Measurements from ENCODE around the gene DSN1.

The DSN1 gene

DNA sequence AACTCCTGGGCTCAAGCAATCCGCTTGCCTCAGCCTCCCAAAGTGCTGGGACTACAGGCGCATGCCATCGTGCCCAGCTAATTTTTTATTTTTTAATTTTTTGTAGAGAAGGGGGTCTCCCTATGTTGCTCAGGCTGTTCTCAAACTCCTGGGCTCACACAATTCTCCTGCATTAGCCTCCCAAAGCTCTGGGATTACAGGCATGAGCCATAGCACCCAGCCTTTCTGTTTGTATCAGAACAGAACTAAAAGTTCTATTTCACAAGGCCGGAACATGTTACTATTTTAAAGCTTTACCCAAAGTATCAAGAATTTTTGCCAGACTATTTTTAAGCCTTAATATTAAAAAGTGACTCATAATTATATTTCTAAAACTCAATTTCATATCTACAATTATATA is 70.0 kb downstream of the DSN1 start:
- no peak for DNase-seq (ENCODE audit: insufficient read length, low spot score)
- FAIRE-seq, result no peak
